Activated CD8-positive, alpha-beta memory T cell treated with anti-CD3 and anti-CD28 coated beads, Interleukin-2, amount 10 ng/mL, durations not matched to agents 7 days and 5 days (primary cell): ENCODE results near the gene HBZ. TPM values are rescaled to one million over a fixed set of nuclear protein-coding genes. Genes with fewer than 3 reads are reported as not detected.

ENCODE experiments used
- ATAC-seq: fragments of 150-1000 bp; cut with Tn5 transposase; one replicate; pipeline ENCODE4 v1.10.0; 2021; ENCODE audit warnings: moderate library complexity
- CTCF ChIA-PET: fragments of 350-600 bp; sonication (Branson Sonifier 250); formaldehyde crosslinking; loops from one replicate; lab custom pipeline; 2021; ENCODE audit warnings: antibody characterized with exemption; lab: Charles Lee
- DNase-seq: peaks from one replicate; pipeline ENCODE4 v3.0.0-alpha.2; 2020
- H3K27ac Mint-ChIP-seq: one replicate; pipeline ENCODE4 v1.8.0; 2021; ENCODE audit warnings: mild to moderate bottlenecking, mixed read lengths
- H3K27me3 Mint-ChIP-seq: one replicate; pipeline ENCODE4 v1.8.0; 2021; ENCODE audit warnings: mixed read lengths
- H3K36me3 Mint-ChIP-seq: one replicate; pipeline ENCODE4 v1.8.0; 2021; ENCODE audit warnings: mild to moderate bottlenecking, mixed read lengths
- H3K4me1 Mint-ChIP-seq: one replicate; pipeline ENCODE4 v1.8.0; 2021; ENCODE audit warnings: mixed read lengths
- H3K4me3 Mint-ChIP-seq: one replicate; pipeline ENCODE4 v1.8.0; 2021; ENCODE audit warnings: mild to moderate bottlenecking, moderate library complexity, mixed read lengths
- H3K9me3 Mint-ChIP-seq: one replicate; pipeline ENCODE4 v1.8.0; 2022; ENCODE audit warnings: low read depth, mixed read lengths
- total RNA-seq, 2 experiments: library from RNA; stranded (reverse); gene quantifications; one replicate each; pipeline ENCODE4 v1.2.3, GENCODE V29; 2021

HBZ gene
- total RNA-seq, 2 experiments from 2014 or later, result not detected

- CTCF ChIA-PET, result interaction anchor here (0.7 to 4.5 kb wide), 8 partner anchors 9 to 175 kb away, joined by 3 to 39 read pairs (median 4); partner anchors contain the start of genes NPRL3, POLR3K and SNRNP25
- no peak for DNase-seq
- Mint-ChIP-seq H3K4me3 (no peak within 1 kb of the TSS), H3K9me3 (no peaks in the 10 kb centered on the region), H3K36me3 (peaks cover 2% of the 10 kb centered on the region), H3K27me3 (peaks cover 39% of the 10 kb centered on the region), H3K27ac (no peak within 1 kb of the TSS), H3K4me1 (peaks cover 7% of the 10 kb centered on the region)
- ATAC-seq, result no peak
These were observed 27.7 kb downstream of the HBZ start, which contains the start of gene HBQ1 for GRCh38 chr16:180101-180675. TSS of gene HBQ1 (plus strand) at chr16:180459. CDS start at chr16:180487, 28 bp downstream.

GRCh38 chr16:180681-181564 is 28.5 kb downstream of the HBZ start:
- H3K36me3 Mint-ChIP-seq, result peaks cover 6% of the 10 kb centered on the region
- CTCF ChIA-PET, result interaction anchor here (0.7 to 4.5 kb wide), 18 partner anchors 10 to 181 kb away, joined by 3 to 39 read pairs (median 5); partner anchors contain the start of genes NPRL3, POLR3K and SNRNP25
- H3K27me3 Mint-ChIP-seq, result peaks cover 31% of the 10 kb centered on the region
- H3K9me3 Mint-ChIP-seq, result no peaks in the 10 kb centered on the region
- ATAC-seq (peak; percentile 86), DNase-seq (peak; percentile 85)
- no peak overlapping the region for H3K4me3 Mint-ChIP-seq
- peaks cover 7% of the 10 kb centered on the region for H3K4me1 Mint-ChIP-seq
- no peak overlapping the region for H3K27ac Mint-ChIP-seq

GRCh38 chr16:181565-182021 is 29.1 kb downstream of the HBZ start:
- Mint-ChIP-seq H3K27ac (no peak overlapping the region), H3K4me1 (peaks cover 7% of the 10 kb centered on the region), H3K4me3 (no peak overlapping the region), H3K27me3 (peaks cover 30% of the 10 kb centered on the region), H3K9me3 (no peaks in the 10 kb centered on the region), H3K36me3 (peaks cover 6% of the 10 kb centered on the region)
- ATAC-seq, result no peak
- no peak for DNase-seq
- CTCF ChIA-PET, result interaction anchor here (0.5 to 4.5 kb wide), 16 partner anchors 11 to 181 kb away, joined by 3 to 39 read pairs (median 4); partner anchors contain the start of gene LUC7L

GRCh38 chr16:183005-183404 is 30.6 kb downstream of the HBZ start:
- peaks cover 7% of the 10 kb centered on the region for H3K4me1 Mint-ChIP-seq
- H3K9me3 Mint-ChIP-seq, result no peaks in the 10 kb centered on the region
- ATAC-seq, result no peak
- H3K27me3 Mint-ChIP-seq, result peaks cover 21% of the 10 kb centered on the region
- CTCF ChIA-PET, result interaction anchor here (1.0 to 4.5 kb wide), 10 partner anchors 13 to 179 kb away, joined by 3 to 39 read pairs (median 8); partner anchors contain the start of genes POLR3K and SNRNP25
- no peak for DNase-seq
- peaks cover 10% of the 10 kb centered on the region for H3K36me3 Mint-ChIP-seq
- H3K4me3 Mint-ChIP-seq, result no peak overlapping the region
- no peak overlapping the region for H3K27ac Mint-ChIP-seq

- H3K27ac Mint-ChIP-seq, result no peak overlapping the region
- DNase-seq (no peak), ATAC-seq (no peak)
- CTCF ChIA-PET, result interaction anchor here (1.2 kb wide), 1 partner anchor 78 kb away, joined by 4 read pairs; no protein-coding TSS in a partner anchor
- H3K9me3 Mint-ChIP-seq, result no peaks in the 10 kb centered on the region
- H3K4me3 Mint-ChIP-seq, result no peak overlapping the region
- H3K4me1 Mint-ChIP-seq, result peaks cover 7% of the 10 kb centered on the region
- peaks cover 20% of the 10 kb centered on the region for H3K36me3 Mint-ChIP-seq
- H3K27me3 Mint-ChIP-seq, result peaks cover 3% of the 10 kb centered on the region
These were observed 32.8 kb downstream of the HBZ start for GRCh38 chr16:185213-185612.

- no peaks in the 10 kb centered on the region for H3K9me3 Mint-ChIP-seq
- no peak overlapping the region for H3K4me3 Mint-ChIP-seq
- H3K36me3 Mint-ChIP-seq, result peaks cover 20% of the 10 kb centered on the region
- ATAC-seq, result no peak
- peaks cover 7% of the 10 kb centered on the region for H3K4me1 Mint-ChIP-seq
- peaks cover 3% of the 10 kb centered on the region for H3K27me3 Mint-ChIP-seq
- H3K27ac Mint-ChIP-seq, result no peak overlapping the region
- CTCF ChIA-PET, result interaction anchor here (1.2 kb wide), 1 partner anchor 79 kb away, joined by 4 read pairs; no protein-coding TSS in a partner anchor
- no peak for DNase-seq
These were observed 33.2 kb downstream of the HBZ start for GRCh38 chr16:185691-186090.

GRCh38 chr16:187330-187729 is 34.9 kb downstream of the HBZ start:
- Mint-ChIP-seq H3K27ac (no peak overlapping the region), H3K4me3 (no peak overlapping the region), H3K4me1 (peaks cover 3% of the 10 kb centered on the region), H3K9me3 (no peaks in the 10 kb centered on the region), H3K36me3 (peaks cover 29% of the 10 kb centered on the region), H3K27me3 (no peaks in the 10 kb centered on the region)
- DNase-seq, result no peak
- no peak for ATAC-seq
- CTCF ChIA-PET, result interaction anchor here (0.9 to 2.8 kb wide), 3 partner anchors 80 to 175 kb away, joined by 3 to 10 read pairs (median 9); no protein-coding TSS in a partner anchor

- Mint-ChIP-seq H3K4me1 (peaks cover 3% of the 10 kb centered on the region), H3K36me3 (peaks cover 32% of the 10 kb centered on the region), H3K27me3 (no peaks in the 10 kb centered on the region), H3K27ac (no peak overlapping the region), H3K9me3 (no peaks in the 10 kb centered on the region), H3K4me3 (no peak overlapping the region)
- peak; percentile 72 for ATAC-seq
- CTCF ChIA-PET, result interaction anchor here (0.9 to 2.8 kb wide), 6 partner anchors 10 to 174 kb away, joined by 3 to 10 read pairs (median 4); no protein-coding TSS in a partner anchor
- peak; percentile 58 for DNase-seq
These were observed 36.2 kb downstream of the HBZ start for GRCh38 chr16:188674-189073.

- H3K27ac Mint-ChIP-seq, result no peak overlapping the region
- no peaks in the 10 kb centered on the region for H3K27me3 Mint-ChIP-seq
- CTCF ChIA-PET, result interaction anchor here (0.6 to 2.8 kb wide), 3 partner anchors 72 to 124 kb away, joined by 3 to 9 read pairs (median 3); no protein-coding TSS in a partner anchor
- ATAC-seq (no peak), DNase-seq (no peak)
- H3K9me3 Mint-ChIP-seq, result no peaks in the 10 kb centered on the region
- peaks cover 3% of the 10 kb centered on the region for H3K4me1 Mint-ChIP-seq
- peaks cover 35% of the 10 kb centered on the region for H3K36me3 Mint-ChIP-seq
- no peak overlapping the region for H3K4me3 Mint-ChIP-seq
These were observed 37.3 kb downstream of the HBZ start for GRCh38 chr16:189604-190186.

- Mint-ChIP-seq H3K4me1 (peaks cover 3% of the 10 kb centered on the region), H3K27me3 (no peaks in the 10 kb centered on the region), H3K36me3 (peaks cover 34% of the 10 kb centered on the region), H3K9me3 (no peaks in the 10 kb centered on the region), H3K27ac (no peak overlapping the region), H3K4me3 (no peak overlapping the region)
- no peak for ATAC-seq
- CTCF ChIA-PET, result interaction anchor here (0.6 to 2.5 kb wide), 5 partner anchors 10 to 171 kb away, joined by 4 to 8 read pairs (median 6); no protein-coding TSS in a partner anchor
- no peak for DNase-seq
These were observed 39.4 kb downstream of the HBZ start for GRCh38 chr16:191831-192230.

GRCh38 chr16:192686-193085 is 40.2 kb downstream of the HBZ start:
- H3K27me3 Mint-ChIP-seq, result no peaks in the 10 kb centered on the region
- ATAC-seq (no peak), DNase-seq (no peak)
- H3K27ac Mint-ChIP-seq, result no peak overlapping the region
- H3K36me3 Mint-ChIP-seq, result peaks cover 32% of the 10 kb centered on the region
- CTCF ChIA-PET, result interaction anchor here (0.6 to 2.5 kb wide), 5 partner anchors 11 to 170 kb away, joined by 4 to 8 read pairs (median 6); no protein-coding TSS in a partner anchor
- no peak overlapping the region for H3K4me3 Mint-ChIP-seq
- H3K9me3 Mint-ChIP-seq, result no peaks in the 10 kb centered on the region
- H3K4me1 Mint-ChIP-seq, result peaks cover 3% of the 10 kb centered on the region

GRCh38 chr16:193441-193840 is 41.0 kb downstream of the HBZ start:
- H3K4me1 Mint-ChIP-seq, result peaks cover 3% of the 10 kb centered on the region
- no peak overlapping the region for H3K27ac Mint-ChIP-seq
- H3K9me3 Mint-ChIP-seq, result no peaks in the 10 kb centered on the region
- DNase-seq (no peak), ATAC-seq (no peak)
- CTCF ChIA-PET, result interaction anchor here (0.7 to 2.5 kb wide), 4 partner anchors 12 to 169 kb away, joined by 3 to 8 read pairs (median 6); no protein-coding TSS in a partner anchor
- H3K27me3 Mint-ChIP-seq, result no peaks in the 10 kb centered on the region
- no peak overlapping the region for H3K4me3 Mint-ChIP-seq
- H3K36me3 Mint-ChIP-seq, result peaks cover 37% of the 10 kb centered on the region
